Measurements from ENCODE around the gene FOXJ3.

FOXJ3 gene

GRCh38 chr1:42334240-42335049 is 590 bp downstream of the FOXJ3 start:
- DNase-seq (peak; percentile 43), ATAC-seq (peak; percentile 64)

- DNase-seq, result no peak
- no peak for ATAC-seq
Observed at GRCh38 chr1:42333662-42334239, 1.3 kb downstream of the FOXJ3 start.

GRCh38 chr1:42332877-42333276 is 2.2 kb downstream of the FOXJ3 start:
- ATAC-seq (no peak), DNase-seq (no peak)

- DNase-seq, result no peak
- no peak for ATAC-seq
Observed at GRCh38 chr1:42330215-42330614, 4.8 kb downstream of the FOXJ3 start.

- ATAC-seq, result no peak
- DNase-seq, result no peak
Observed at GRCh38 chr1:42328916-42329496, 6.0 kb downstream of the FOXJ3 start.

GRCh38 chr1:42328047-42328625 is 6.9 kb downstream of the FOXJ3 start:
- ATAC-seq (no peak), DNase-seq (no peak)

GRCh38 chr1:42325014-42325402 is 10.0 kb downstream of the FOXJ3 start:
- ATAC-seq (no peak), DNase-seq (no peak)

GRCh38 chr1:42324398-42325013 is 10.5 kb downstream of the FOXJ3 start:
- DNase-seq (no peak), ATAC-seq (no peak)

- DNase-seq (no peak), ATAC-seq (no peak)
Observed at GRCh38 chr1:42323551-42323950, 11.5 kb downstream of the FOXJ3 start.

- DNase-seq (no peak), ATAC-seq (no peak)
Observed at GRCh38 chr1:42322577-42322976, 12.5 kb downstream of the FOXJ3 start.

GRCh38 chr1:42321731-42322130 is 13.3 kb downstream of the FOXJ3 start:
- no peak for ATAC-seq
- DNase-seq, result no peak

GRCh38 chr1:42320708-42321107 is 14.3 kb downstream of the FOXJ3 start:
- DNase-seq (no peak), ATAC-seq (no peak)

GRCh38 chr1:42319871-42320484 is 15.1 kb downstream of the FOXJ3 start:
- ATAC-seq, result peak; percentile 48
- DNase-seq, result no peak

GRCh38 chr1:42319128-42319851 is 15.7 kb downstream of the FOXJ3 start:
- peak; percentile 15 for DNase-seq
- ATAC-seq, result peak; percentile 46

GRCh38 chr1:42318601-42319000 is 16.4 kb downstream of the FOXJ3 start:
- no peak for DNase-seq

GRCh38 chr1:42317308-42317707 is 17.7 kb downstream of the FOXJ3 start:
- DNase-seq, result no peak

More at GRCh38 chr1:42318601-42319000, 16.4 kb downstream of the FOXJ3 start:
- ATAC-seq, result no peak

GRCh38 chr1:42316292-42316691 is 18.7 kb downstream of the FOXJ3 start:
- DNase-seq (no peak), ATAC-seq (no peak)

More at GRCh38 chr1:42317308-42317707, 17.7 kb downstream of the FOXJ3 start:
- no peak for ATAC-seq

GRCh38 chr1:42315500-42315899 is 19.5 kb downstream of the FOXJ3 start:
- ATAC-seq, result no peak
- no peak for DNase-seq

- ATAC-seq (no peak), DNase-seq (no peak)
Observed at GRCh38 chr1:42313970-42314369, 21.1 kb downstream of the FOXJ3 start.

- DNase-seq (no peak), ATAC-seq (no peak)
Observed at GRCh38 chr1:42312576-42313212, 22.3 kb downstream of the FOXJ3 start.

- ATAC-seq, result peak; percentile 63
Observed at GRCh38 chr1:42311897-42312296, 23.1 kb downstream of the FOXJ3 start.

More at GRCh38 chr1:42311897-42312296, 23.1 kb downstream of the FOXJ3 start:
- DNase-seq, result no peak

All from stimulated activated naive CD8-positive, alpha-beta T cell treated with anti-CD3 and anti-CD28 coated beads, Interleukin-15, Interleukin-2, amounts not matched to agents 100 U/mL and 50 U/mL, for 24 hours (primary cell).